Activated CD4-positive, alpha-beta T cell treated with anti-CD3 and anti-CD28 coated beads for 36 hours (primary cell): ENCODE data around the gene PADI2. TPM values are rescaled to one million over a fixed set of nuclear protein-coding genes. Genes with fewer than 3 reads are reported as not detected.
A peak's percentile ranks its signal among the peaks of the same experiment; 100 is the strongest.

ENCODE experiments used
- ATAC-seq: fragments of 200-7000 bp; cut with Tn5 transposase; one replicate; pipeline ENCODE4 v1.10.0; 2021; ENCODE audit warnings: mild to moderate bottlenecking, moderate library complexity
- CTCF ChIA-PET: fragments of 350-600 bp; sonication (Branson Sonifier 250); formaldehyde crosslinking; loops from one replicate; lab custom pipeline; 2021; ENCODE audit warnings: antibody characterized with exemption; lab: Charles Lee
- POLR2A ChIA-PET: fragments of 350-600 bp; sonication (Branson Sonifier 250); formaldehyde crosslinking; loops from one replicate; lab custom pipeline; 2021; ENCODE audit warnings: antibody characterized with exemption, inconsistent platforms; lab: Charles Lee
- DNase-seq: peaks from one replicate; pipeline ENCODE4 v3.0.0-alpha.2; 2020
- H3K27ac Mint-ChIP-seq: one replicate; pipeline ENCODE4 v1.8.0; 2021; ENCODE audit warnings: mixed read lengths
- H3K27me3 Mint-ChIP-seq: one replicate; pipeline ENCODE4 v1.8.0; 2021; ENCODE audit warnings: mixed read lengths
- H3K36me3 Mint-ChIP-seq: one replicate; pipeline ENCODE4 v1.8.0; 2021; ENCODE audit warnings: low read depth, mixed read lengths
- H3K4me1 Mint-ChIP-seq: one replicate; pipeline ENCODE4 v1.8.0; 2021; ENCODE audit warnings: mixed read lengths
- H3K4me3 Mint-ChIP-seq: one replicate; pipeline ENCODE4 v1.8.0; 2021; ENCODE audit warnings: mild to moderate bottlenecking, moderate library complexity, mixed read lengths
- H3K9me3 Mint-ChIP-seq: one replicate; pipeline ENCODE4 v1.8.0; 2021; ENCODE audit warnings: low read depth, mixed read lengths
- intact Hi-C, 2 experiments: fragments of 100-400 bp; cut with DNase I in 1 of 2; cut with micrococcal nuclease in 1 of 2; formaldehyde crosslinking; loops; one replicate each; pipeline versions ENCODE4 v1.14.2 to v1.15.1; 2022 to 2024; cut with DNase I, micrococcal nuclease
- total RNA-seq, 2 experiments: library from RNA; stranded (reverse); gene quantifications; one replicate each; pipeline ENCODE4 v1.2.3, GENCODE V29; 2021

PADI2 gene
- under 1 TPM in 1 of 2 experiments, not detected in 1; 0.05 TPM for total RNA-seq

GRCh38 chr1:17119076-17119772, at the start of gene PADI2:
PADI2 (minus strand) TSS chr1:17119451; CDS start chr1:17119371, 80 bp downstream.
- Mint-ChIP-seq H3K9me3 (no peaks in the 10 kb centered on the region), H3K4me3 (peak within 1 kb of the TSS; percentile 3), H3K4me1 (peaks cover 7% of the 10 kb centered on the region), H3K27me3 (peaks cover 30% of the 10 kb centered on the region), H3K27ac (no peak within 1 kb of the TSS), H3K36me3 (no peaks in the 10 kb centered on the region)
- ChIA-PET CTCF (interaction anchor here (1.0 to 1.7 kb wide), 2 partner anchors 10 to 120 kb away, joined by 3 to 5 read pairs; no protein-coding TSS in a partner anchor), POLR2A (no interaction called here)
- intact Hi-C loops, result loop anchor here in 1 of 2 experiments (2.0 kb wide), 1 partner anchor 64 kb away; the partner anchor contains the start of gene SDHB
- ATAC-seq, result peak; percentile 98
- peak; percentile 81 for DNase-seq

- peaks cover 5% of the 10 kb centered on the region for H3K27me3 Mint-ChIP-seq
- no peak for DNase-seq
- H3K4me1 Mint-ChIP-seq, result no peaks in the 10 kb centered on the region
- intact Hi-C loops, result no loop called here
- no peak overlapping the region for H3K27ac Mint-ChIP-seq
- H3K9me3 Mint-ChIP-seq, result no peaks in the 10 kb centered on the region
- ChIA-PET CTCF (no interaction called here), POLR2A (no interaction called here)
- H3K36me3 Mint-ChIP-seq, result no peaks in the 10 kb centered on the region
- no peak overlapping the region for H3K4me3 Mint-ChIP-seq
- ATAC-seq, result no peak
Observed at GRCh38 chr1:17168091-17168876, 49.0 kb upstream of the PADI2 start.

GRCh38 chr1:17167786-17168090, 48.5 kb upstream of the PADI2 start:
- ChIA-PET POLR2A (no interaction called here), CTCF (no interaction called here)
- Mint-ChIP-seq H3K36me3 (no peaks in the 10 kb centered on the region), H3K9me3 (no peaks in the 10 kb centered on the region), H3K27ac (no peak overlapping the region), H3K27me3 (peaks cover 2% of the 10 kb centered on the region), H3K4me1 (no peaks in the 10 kb centered on the region), H3K4me3 (no peak overlapping the region)
- intact Hi-C loops, result no loop called here
- DNase-seq, result no peak
- no peak for ATAC-seq

- Mint-ChIP-seq H3K27me3 (peaks cover 2% of the 10 kb centered on the region), H3K36me3 (no peaks in the 10 kb centered on the region), H3K4me3 (no peak overlapping the region), H3K4me1 (no peaks in the 10 kb centered on the region), H3K9me3 (no peaks in the 10 kb centered on the region), H3K27ac (no peak overlapping the region)
- DNase-seq (no peak), ATAC-seq (no peak)
- CTCF ChIA-PET, result no interaction called here
- POLR2A ChIA-PET, result no interaction called here
- intact Hi-C loops, result no loop called here
Observed at GRCh38 chr1:17167041-17167785, 48.0 kb upstream of the PADI2 start.

- intact Hi-C loops, result no loop called here
- ChIA-PET CTCF (no interaction called here), POLR2A (no interaction called here)
- no peaks in the 10 kb centered on the region for H3K4me1 Mint-ChIP-seq
- H3K27ac Mint-ChIP-seq, result no peak overlapping the region
- H3K9me3 Mint-ChIP-seq, result no peaks in the 10 kb centered on the region
- H3K36me3 Mint-ChIP-seq, result no peaks in the 10 kb centered on the region
- H3K4me3 Mint-ChIP-seq, result no peak overlapping the region
- no peak for DNase-seq
- ATAC-seq, result no peak
- peaks cover 2% of the 10 kb centered on the region for H3K27me3 Mint-ChIP-seq
Observed at GRCh38 chr1:17165823-17166222, 46.6 kb upstream of the PADI2 start.

GRCh38 chr1:17163789-17164666, 44.8 kb upstream of the PADI2 start:
- no peak overlapping the region for H3K27ac Mint-ChIP-seq
- no peaks in the 10 kb centered on the region for H3K4me1 Mint-ChIP-seq
- H3K36me3 Mint-ChIP-seq, result no peaks in the 10 kb centered on the region
- no peaks in the 10 kb centered on the region for H3K9me3 Mint-ChIP-seq
- peaks cover 2% of the 10 kb centered on the region for H3K27me3 Mint-ChIP-seq
- CTCF ChIA-PET, result interaction anchor here (0.5 kb wide), 1 partner anchor 118 kb away, joined by 3 read pairs; no protein-coding TSS in a partner anchor
- no peak for DNase-seq
- no peak overlapping the region for H3K4me3 Mint-ChIP-seq
- POLR2A ChIA-PET, result no interaction called here
- intact Hi-C loops, result no loop called here
- no peak for ATAC-seq

- Mint-ChIP-seq H3K36me3 (no peaks in the 10 kb centered on the region), H3K27me3 (peaks cover 2% of the 10 kb centered on the region), H3K27ac (no peak overlapping the region), H3K4me1 (no peaks in the 10 kb centered on the region), H3K9me3 (no peaks in the 10 kb centered on the region), H3K4me3 (no peak overlapping the region)
- POLR2A ChIA-PET, result no interaction called here
- CTCF ChIA-PET, result no interaction called here
- intact Hi-C loops, result no loop called here
- ATAC-seq, result no peak
- DNase-seq, result no peak
Observed at GRCh38 chr1:17163371-17163770, 44.1 kb upstream of the PADI2 start.

- CTCF ChIA-PET, result no interaction called here
- Mint-ChIP-seq H3K27ac (no peak overlapping the region), H3K27me3 (peaks cover 2% of the 10 kb centered on the region), H3K36me3 (no peaks in the 10 kb centered on the region), H3K9me3 (no peaks in the 10 kb centered on the region), H3K4me3 (no peak overlapping the region), H3K4me1 (no peaks in the 10 kb centered on the region)
- DNase-seq (no peak), ATAC-seq (no peak)
- intact Hi-C loops, result no loop called here
- POLR2A ChIA-PET, result no interaction called here
Observed at GRCh38 chr1:17162941-17163340, 43.7 kb upstream of the PADI2 start.

GRCh38 chr1:17161926-17162800, 42.9 kb upstream of the PADI2 start:
- ATAC-seq (no peak), DNase-seq (no peak)
- Mint-ChIP-seq H3K9me3 (no peaks in the 10 kb centered on the region), H3K27me3 (peaks cover 2% of the 10 kb centered on the region), H3K4me1 (no peaks in the 10 kb centered on the region), H3K36me3 (no peaks in the 10 kb centered on the region), H3K4me3 (no peak overlapping the region), H3K27ac (no peak overlapping the region)
- CTCF ChIA-PET, result no interaction called here
- intact Hi-C loops, result no loop called here
- POLR2A ChIA-PET, result no interaction called here

- Mint-ChIP-seq H3K4me1 (no peaks in the 10 kb centered on the region), H3K36me3 (peaks cover 2% of the 10 kb centered on the region), H3K9me3 (peaks cover 4% of the 10 kb centered on the region), H3K27ac (no peak overlapping the region), H3K27me3 (peaks cover 2% of the 10 kb centered on the region), H3K4me3 (no peak overlapping the region)
- CTCF ChIA-PET, result no interaction called here
- ATAC-seq (peak; percentile 33), DNase-seq (peak; percentile 10)
- POLR2A ChIA-PET, result no interaction called here
- intact Hi-C loops, result no loop called here
Observed at GRCh38 chr1:17161137-17161740, 42.0 kb upstream of the PADI2 start.
